Measurements from ENCODE around the gene GPR55. TPM values are rescaled to one million over a fixed set of nuclear protein-coding genes. Genes with fewer than 3 reads are reported as not detected.

The GPR55 gene
- total RNA-seq, 1 experiment from 2014 or later: not detected

GRCh38 chr2:230947235-230947576, 22.2 kb upstream of the GPR55 start:
- CTCF ChIA-PET: interaction anchor here (1.2 to 5.4 kb wide), 3 partner anchors 23 to 99 kb away, joined by 3 to 21 read pairs (median 4); partner anchors contain the start of gene GPR55
- no peak for DNase-seq (ENCODE audit: low spot score)

More at GRCh38 chr2:230947235-230947576, 22.2 kb upstream of the GPR55 start:
- no peak for TF ChIP-seq SMAD3 (CRISPR knock-in tag; IDR thresholded peaks at IDR 0.05; ENCODE audit: borderline replicate concordance)
- TF ChIP-seq CREM (CRISPR knock-in tag; IDR thresholded peaks at IDR 0.05): no peak
- TF ChIP-seq TP53 (CRISPR knock-in tag; IDR thresholded peaks at IDR 0.05): no peak
- no peak for TF ChIP-seq RORB (CRISPR knock-in tag; IDR thresholded peaks at IDR 0.05)
- no peak for TF ChIP-seq IRF1 (CRISPR knock-in tag; IDR thresholded peaks at IDR 0.05)
- TF ChIP-seq ZNF138 (CRISPR knock-in tag; conservative IDR thresholded peaks at IDR 0.05): no peak
- no peak for TF ChIP-seq CDX4 (CRISPR knock-in tag; IDR thresholded peaks at IDR 0.05; ENCODE audit: borderline replicate concordance)
- TF ChIP-seq, protein P1, sequence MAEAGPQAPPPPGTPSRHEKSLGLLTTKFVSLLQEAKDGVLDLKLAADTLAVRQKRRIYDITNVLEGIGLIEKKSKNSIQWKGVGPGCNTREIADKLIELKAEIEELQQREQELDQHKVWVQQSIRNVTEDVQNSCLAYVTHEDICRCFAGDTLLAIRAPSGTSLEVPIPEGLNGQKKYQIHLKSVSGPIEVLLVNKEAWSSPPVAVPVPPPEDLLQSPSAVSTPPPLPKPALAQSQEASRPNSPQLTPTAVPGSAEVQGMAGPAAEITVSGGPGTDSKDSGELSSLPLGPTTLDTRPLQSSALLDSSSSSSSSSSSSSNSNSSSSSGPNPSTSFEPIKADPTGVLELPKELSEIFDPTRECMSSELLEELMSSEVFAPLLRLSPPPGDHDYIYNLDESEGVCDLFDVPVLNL (CRISPR knock-in tag; IDR thresholded peaks at IDR 0.05; ENCODE audit: borderline replicate concordance, low read depth): no peak
- TF ChIP-seq EMX1 (CRISPR knock-in tag; IDR thresholded peaks at IDR 0.05): no peak
- no peak for TF ChIP-seq ATF1 (CRISPR knock-in tag; IDR thresholded peaks at IDR 0.05)
- no peak for TF ChIP-seq MYBL2 (CRISPR knock-in tag; IDR thresholded peaks at IDR 0.05)
- TF ChIP-seq, protein P2, sequence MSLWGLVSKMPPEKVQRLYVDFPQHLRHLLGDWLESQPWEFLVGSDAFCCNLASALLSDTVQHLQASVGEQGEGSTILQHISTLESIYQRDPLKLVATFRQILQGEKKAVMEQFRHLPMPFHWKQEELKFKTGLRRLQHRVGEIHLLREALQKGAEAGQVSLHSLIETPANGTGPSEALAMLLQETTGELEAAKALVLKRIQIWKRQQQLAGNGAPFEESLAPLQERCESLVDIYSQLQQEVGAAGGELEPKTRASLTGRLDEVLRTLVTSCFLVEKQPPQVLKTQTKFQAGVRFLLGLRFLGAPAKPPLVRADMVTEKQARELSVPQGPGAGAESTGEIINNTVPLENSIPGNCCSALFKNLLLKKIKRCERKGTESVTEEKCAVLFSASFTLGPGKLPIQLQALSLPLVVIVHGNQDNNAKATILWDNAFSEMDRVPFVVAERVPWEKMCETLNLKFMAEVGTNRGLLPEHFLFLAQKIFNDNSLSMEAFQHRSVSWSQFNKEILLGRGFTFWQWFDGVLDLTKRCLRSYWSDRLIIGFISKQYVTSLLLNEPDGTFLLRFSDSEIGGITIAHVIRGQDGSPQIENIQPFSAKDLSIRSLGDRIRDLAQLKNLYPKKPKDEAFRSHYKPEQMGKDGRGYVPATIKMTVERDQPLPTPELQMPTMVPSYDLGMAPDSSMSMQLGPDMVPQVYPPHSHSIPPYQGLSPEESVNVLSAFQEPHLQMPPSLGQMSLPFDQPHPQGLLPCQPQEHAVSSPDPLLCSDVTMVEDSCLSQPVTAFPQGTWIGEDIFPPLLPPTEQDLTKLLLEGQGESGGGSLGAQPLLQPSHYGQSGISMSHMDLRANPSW (CRISPR knock-in tag; conservative IDR thresholded peaks at IDR 0.05; ENCODE audit: low read depth): no peak
- no peak for TF ChIP-seq ARID4B (CRISPR knock-in tag; IDR thresholded peaks at IDR 0.05; ENCODE audit: borderline replicate concordance)
- ATAC-seq: no peak
- H3K36me3 Mint-ChIP-seq: no peaks in the 10 kb centered on the region
- H3K4me3 Mint-ChIP-seq: no peak overlapping the region
- 0 out of 2 replicates have a peak, but pooled peaks cover 3% of the 10 kb centered on the region for H3K4me1 Mint-ChIP-seq
- H3K27me3 Mint-ChIP-seq (ENCODE audit: low read depth): no peaks in the 10 kb centered on the region
- H3K27ac Mint-ChIP-seq: no peak overlapping the region
- no peaks in the 10 kb centered on the region for H3K9me3 Mint-ChIP-seq
- POLR2A ChIA-PET: interaction anchor here (0.7 kb wide), 1 partner anchor 12 kb away, joined by 5 read pairs; no protein-coding TSS in a partner anchor

Data from WTC11 (cell line).